Measurements from ENCODE around the gene SDC1.

Gene SDC1

DNA sequence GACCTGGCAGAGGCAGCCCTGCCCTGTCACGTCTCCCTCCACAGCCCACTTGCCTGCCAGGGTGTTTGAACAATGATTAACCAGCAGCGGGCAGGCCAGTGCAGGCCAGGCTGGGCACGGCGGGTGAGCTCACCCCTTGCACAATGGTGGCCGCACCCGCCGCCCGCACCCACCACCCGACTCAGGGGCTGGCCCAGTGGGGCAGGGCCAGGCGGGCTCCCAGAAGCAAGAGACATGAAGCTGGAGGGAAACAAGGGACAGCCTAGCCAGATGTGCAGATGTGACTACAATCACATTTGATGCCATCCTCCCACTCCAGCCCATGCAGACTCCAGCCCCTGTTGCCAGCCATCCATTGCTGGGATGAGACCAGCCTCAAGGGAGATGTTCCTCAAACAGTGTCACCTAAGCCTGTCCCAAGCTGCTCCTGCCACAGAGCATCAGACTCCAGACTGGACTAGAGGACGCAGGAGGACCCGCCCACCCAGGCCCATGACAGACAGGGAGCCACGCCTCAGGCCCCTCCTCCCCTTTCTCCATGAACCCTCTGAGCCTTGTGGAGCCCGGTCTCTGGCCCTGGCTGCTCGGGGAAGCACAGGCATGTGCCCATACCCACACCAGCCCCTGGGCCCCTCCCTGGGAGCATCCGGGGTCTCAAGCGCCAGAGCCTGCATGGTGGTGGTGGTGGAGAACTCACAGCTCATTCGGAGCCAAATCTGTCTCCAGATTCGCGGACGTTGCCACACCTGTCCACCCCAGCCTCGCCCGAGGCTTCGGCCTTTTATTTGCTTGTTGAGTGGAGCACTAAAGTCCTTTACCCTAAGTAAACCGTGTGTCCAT is 45.0 kb downstream of the SDC1 start:
- DNase-seq (ENCODE audit: low spot score), result no peak
- in situ Hi-C loops (cut with MboI; ENCODE audit: low pct_unique_long_range_greater_than_20kb, low sequenced_read_pairs, unreplicated experiment), result no loop called here
- TF ChIP-seq, protein P1, sequence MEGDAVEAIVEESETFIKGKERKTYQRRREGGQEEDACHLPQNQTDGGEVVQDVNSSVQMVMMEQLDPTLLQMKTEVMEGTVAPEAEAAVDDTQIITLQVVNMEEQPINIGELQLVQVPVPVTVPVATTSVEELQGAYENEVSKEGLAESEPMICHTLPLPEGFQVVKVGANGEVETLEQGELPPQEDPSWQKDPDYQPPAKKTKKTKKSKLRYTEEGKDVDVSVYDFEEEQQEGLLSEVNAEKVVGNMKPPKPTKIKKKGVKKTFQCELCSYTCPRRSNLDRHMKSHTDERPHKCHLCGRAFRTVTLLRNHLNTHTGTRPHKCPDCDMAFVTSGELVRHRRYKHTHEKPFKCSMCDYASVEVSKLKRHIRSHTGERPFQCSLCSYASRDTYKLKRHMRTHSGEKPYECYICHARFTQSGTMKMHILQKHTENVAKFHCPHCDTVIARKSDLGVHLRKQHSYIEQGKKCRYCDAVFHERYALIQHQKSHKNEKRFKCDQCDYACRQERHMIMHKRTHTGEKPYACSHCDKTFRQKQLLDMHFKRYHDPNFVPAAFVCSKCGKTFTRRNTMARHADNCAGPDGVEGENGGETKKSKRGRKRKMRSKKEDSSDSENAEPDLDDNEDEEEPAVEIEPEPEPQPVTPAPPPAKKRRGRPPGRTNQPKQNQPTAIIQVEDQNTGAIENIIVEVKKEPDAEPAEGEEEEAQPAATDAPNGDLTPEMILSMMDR (IDR thresholded peaks at IDR 0.05; ENCODE audit: extremely low read depth, insufficient read depth, missing control alignments), result no peak

DNA sequence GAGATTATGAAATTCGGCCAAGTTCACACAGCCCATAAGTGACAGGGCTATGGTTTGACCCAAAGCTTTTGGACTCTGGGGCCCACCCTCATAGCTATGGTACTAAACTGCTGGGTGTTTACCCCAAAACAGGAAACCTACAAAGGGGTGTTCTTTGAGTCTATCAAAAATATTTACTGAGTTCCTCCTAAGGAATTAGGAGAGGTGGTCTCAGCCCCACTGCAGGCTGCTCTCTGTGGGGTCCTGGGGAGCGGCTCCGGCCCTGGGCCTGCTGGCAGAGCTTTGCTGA is 45.5 kb downstream of the SDC1 start:
- TF ChIP-seq, protein P1 (IDR thresholded peaks at IDR 0.05; ENCODE audit: extremely low read depth, insufficient read depth, missing control alignments), result no peak
- no peak for DNase-seq (ENCODE audit: low spot score)
- in situ Hi-C loops (cut with MboI; ENCODE audit: low pct_unique_long_range_greater_than_20kb, low sequenced_read_pairs, unreplicated experiment), result no loop called here

DNA sequence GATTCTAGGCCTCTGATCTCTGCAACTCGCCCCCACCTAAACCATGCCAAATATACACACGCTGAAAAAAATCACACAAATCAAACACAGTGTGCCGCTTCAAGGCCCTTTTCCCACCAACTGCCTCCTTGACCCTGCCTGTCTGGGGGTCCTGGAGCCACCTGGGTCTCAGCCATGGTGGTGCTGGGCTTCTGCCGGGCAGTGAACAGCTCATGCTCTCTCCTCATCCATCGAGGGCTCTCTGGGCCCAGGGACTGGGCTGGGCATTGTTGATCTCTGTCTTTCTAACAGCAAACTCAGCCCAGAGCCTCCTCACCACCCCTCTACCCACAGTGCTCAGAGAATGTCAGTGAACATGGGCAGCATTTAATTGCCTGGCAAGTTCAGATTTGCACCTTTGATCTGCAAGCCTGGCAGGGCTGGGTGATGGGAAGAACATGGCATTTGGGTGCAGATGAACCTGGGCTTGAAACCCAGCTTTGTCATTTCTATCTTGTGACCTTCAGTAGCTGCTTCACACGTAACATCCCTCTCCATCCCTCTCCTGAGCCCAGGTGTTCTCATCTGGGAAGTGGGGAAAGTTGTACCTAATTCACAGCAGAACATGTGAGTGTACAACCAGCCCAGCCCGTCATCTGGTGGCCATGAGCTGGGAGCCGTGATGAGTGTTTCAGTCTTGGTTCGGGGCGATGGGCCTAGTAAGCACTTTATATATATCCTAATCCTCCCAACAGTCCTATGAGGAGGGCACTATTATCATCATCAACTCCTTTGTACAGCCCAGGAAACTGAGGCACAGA is 46.1 kb downstream of the SDC1 start:
- DNase-seq (ENCODE audit: low spot score), result no peak
- in situ Hi-C loops (cut with MboI; ENCODE audit: low pct_unique_long_range_greater_than_20kb, low sequenced_read_pairs, unreplicated experiment), result no loop called here
- TF ChIP-seq, protein P1 (IDR thresholded peaks at IDR 0.05; ENCODE audit: extremely low read depth, insufficient read depth, missing control alignments), result no peak

DNA sequence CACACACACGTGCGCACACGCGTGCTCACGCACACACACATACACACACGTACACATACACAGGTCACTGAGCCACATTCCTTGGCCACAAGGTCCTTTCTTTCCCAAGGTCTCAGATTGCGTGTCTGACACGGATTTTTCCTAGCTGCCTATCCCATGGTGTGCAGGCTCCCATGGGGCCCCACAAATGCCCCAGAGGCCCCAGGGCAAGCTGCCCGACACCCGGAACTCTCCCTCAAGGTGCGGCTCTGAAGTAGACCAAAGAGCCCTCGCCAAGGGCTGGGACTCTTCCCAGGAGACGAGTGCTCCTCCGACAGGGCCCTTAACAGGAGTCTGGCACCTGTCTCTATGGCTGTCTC is 46.7 kb downstream of the SDC1 start:
- in situ Hi-C loops (cut with MboI; ENCODE audit: low pct_unique_long_range_greater_than_20kb, low sequenced_read_pairs, unreplicated experiment), result no loop called here
- DNase-seq (ENCODE audit: low spot score), result no peak
- TF ChIP-seq, protein P1 (IDR thresholded peaks at IDR 0.05; ENCODE audit: extremely low read depth, insufficient read depth, missing control alignments), result no peak

DNA sequence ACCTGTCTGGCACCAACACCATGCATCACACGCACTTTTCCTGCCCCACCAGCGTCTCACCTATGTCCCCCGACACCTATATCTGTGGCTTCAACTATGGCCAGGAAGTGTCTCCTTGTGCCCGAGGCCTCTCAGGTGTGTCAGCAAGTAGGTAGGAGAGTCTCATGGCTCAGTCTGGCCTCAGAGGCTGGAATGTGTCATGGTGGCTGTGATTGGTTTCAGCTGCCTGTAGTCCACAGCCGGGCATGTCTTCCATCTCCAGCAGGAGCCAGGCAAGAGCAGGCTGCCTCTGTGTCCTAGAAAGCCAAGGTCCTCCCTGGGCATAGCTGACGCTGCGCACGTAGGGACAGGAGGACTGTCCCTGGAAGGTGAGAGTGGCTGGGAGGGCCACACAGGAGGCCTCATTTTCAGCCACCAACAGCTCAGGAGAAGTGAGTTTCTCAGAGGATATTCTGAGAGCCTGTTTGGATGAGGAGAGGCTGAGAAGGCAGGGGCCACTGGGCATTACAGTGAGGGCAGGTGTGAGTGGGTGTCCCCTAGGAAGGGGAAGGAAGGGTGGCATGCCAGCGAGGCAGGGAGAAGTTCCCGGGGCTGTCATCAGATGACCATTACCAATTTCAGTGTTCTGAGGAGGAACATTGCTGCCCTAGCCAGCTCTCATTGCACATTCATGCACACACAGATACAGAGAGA is 47.2 kb downstream of the SDC1 start:
- in situ Hi-C loops (cut with MboI; ENCODE audit: low pct_unique_long_range_greater_than_20kb, low sequenced_read_pairs, unreplicated experiment), result no loop called here
- TF ChIP-seq, protein P1 (IDR thresholded peaks at IDR 0.05; ENCODE audit: extremely low read depth, insufficient read depth, missing control alignments), result no peak
- no peak for DNase-seq (ENCODE audit: low spot score)

DNA sequence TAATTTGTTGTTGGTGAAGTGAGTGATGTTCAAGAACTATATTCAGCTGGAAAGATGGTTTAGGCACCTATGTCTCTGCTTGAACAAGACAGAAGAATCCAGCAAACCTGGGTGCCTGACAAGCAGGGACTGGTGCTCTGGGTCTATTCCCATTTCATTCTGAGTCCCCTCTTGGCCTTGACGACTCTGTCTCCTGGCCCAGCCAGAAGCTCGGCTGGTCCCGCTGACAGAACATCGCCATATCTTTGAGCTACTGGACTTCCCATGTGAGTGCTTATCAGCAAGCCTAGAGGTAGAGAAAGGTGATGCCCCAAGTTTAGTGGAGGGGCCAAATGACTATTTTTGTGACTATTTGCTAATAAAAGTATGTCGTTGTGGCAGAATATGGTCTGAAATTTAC is 48.2 kb downstream of the SDC1 start:
- in situ Hi-C loops (cut with MboI; ENCODE audit: low pct_unique_long_range_greater_than_20kb, low sequenced_read_pairs, unreplicated experiment), result no loop called here
- TF ChIP-seq, protein P1 (IDR thresholded peaks at IDR 0.05; ENCODE audit: extremely low read depth, insufficient read depth, missing control alignments), result no peak
- DNase-seq (ENCODE audit: low spot score), result no peak
